A673 (cell line): ENCODE data around the gene ENTPD6. TPM values are rescaled to one million over a fixed set of nuclear protein-coding genes. Genes with fewer than 3 reads are reported as not detected.

Experiments
- BruUV-seq: library from RNA; stranded (reverse); fragments of 400-500 nt; replicated peaks from 2 replicates; lab custom pipeline; 2021; lab: Mats Ljungman, UMichigan
- CTCF ChIA-PET: fragments of 300-600 bp; sonication (Branson Sonifier 250); formaldehyde crosslinking; loops from one replicate; lab custom pipeline; 2022; ENCODE audit warnings: antibody characterized with exemption; lab: Charles Lee
- POLR2A ChIA-PET: fragments of 300-600 bp; sonication (Branson Sonifier 250); formaldehyde crosslinking; loops from one replicate; lab custom pipeline; 2022; ENCODE audit warnings: antibody characterized with exemption; ENCODE audit not compliant: low non-redundant PET; lab: Charles Lee
- DNase-seq: peaks from one replicate; pipeline ENCODE4 v3.0.0-alpha.2; 2015; ENCODE audit warnings: low spot score
- H3K27ac ChIP-seq: fragments of 200-600 bp; sonication (generic); 2 replicates; pipeline ENCODE4 v1.5.1; 2016; ENCODE audit warnings: mixed run types, low read depth, mild to moderate bottlenecking, mixed read lengths, antibody characterized with exemption, low read length; ENCODE audit not compliant: poor library complexity, severe bottlenecking
- H3K27me3 ChIP-seq: fragments of 200-600 bp; sonication (generic); replicated peaks from 2 replicates; pipeline ENCODE4 v1.6.1; 2017; ENCODE audit warnings: mixed run types, low read depth, mild to moderate bottlenecking, mixed read lengths, antibody characterized with exemption, low read length; ENCODE audit not compliant: insufficient read depth, poor library complexity
- H3K36me3 ChIP-seq: fragments of 200-600 bp; sonication (generic); 2 replicates; pipeline ENCODE4 v1.6.1; 2016; ENCODE audit warnings: mixed run types, mild to moderate bottlenecking, mixed read lengths, antibody characterized with exemption, low read length; ENCODE audit not compliant: insufficient read depth, poor library complexity, severe bottlenecking
- H3K4me1 ChIP-seq: fragments of 200-600 bp; sonication (generic); 2 replicates; pipeline ENCODE4 v1.6.1; 2017; ENCODE audit warnings: mixed run types, mild to moderate bottlenecking, mixed read lengths, antibody characterized with exemption, low read length; ENCODE audit not compliant: insufficient read depth, poor library complexity, severe bottlenecking
- H3K4me3 ChIP-seq: fragments of 200-600 bp; sonication (generic); 2 replicates; pipeline ENCODE4 v1.5.1; 2016; ENCODE audit warnings: low read depth, mixed run types, mild to moderate bottlenecking, mixed read lengths, low read length; ENCODE audit not compliant: poor library complexity, severe bottlenecking
- H3K9me3 ChIP-seq: fragments of 200-600 bp; sonication (generic); 2 replicates; pipeline ENCODE4 v1.6.1; 2016; ENCODE audit warnings: mixed run types, low read depth, mild to moderate bottlenecking, mixed read lengths, antibody characterized with exemption, low read length; ENCODE audit not compliant: poor library complexity, severe bottlenecking
- CTCF ChIP-seq: fragments of 300-800, 200-600 bp; sonication (generic); conservative IDR thresholded peaks from 2 replicates; pipeline ENCODE4 v1.5.1; 2017; ENCODE audit warnings: low read depth, mild to moderate bottlenecking, antibody characterized with exemption, low read length, moderate library complexity, mixed read lengths
- EZH2 ChIP-seq: fragments of 200-600 bp; sonication (generic); IDR thresholded peaks from 2 replicates; pipeline ENCODE4 v1.6.1; 2017; ENCODE audit warnings: borderline replicate concordance, low read depth, mild to moderate bottlenecking, mixed read lengths, antibody characterized with exemption, low read length; ENCODE audit not compliant: poor library complexity, severe bottlenecking
- intact Hi-C: fragments of 100-400 bp; cut with micrococcal nuclease; formaldehyde crosslinking; loops from one replicate; pipeline ENCODE4 v1.10.0; 2022; ENCODE audit not compliant: unreplicated experiment
- total RNA-seq: library from RNA; stranded (reverse); gene quantifications from 2 replicates; pipeline ENCODE4 v1.2.3, GENCODE V29; 2021

The ENTPD6 gene
- total RNA-seq, 1 experiment from 2014 or later: 50.2 TPM

DNA sequence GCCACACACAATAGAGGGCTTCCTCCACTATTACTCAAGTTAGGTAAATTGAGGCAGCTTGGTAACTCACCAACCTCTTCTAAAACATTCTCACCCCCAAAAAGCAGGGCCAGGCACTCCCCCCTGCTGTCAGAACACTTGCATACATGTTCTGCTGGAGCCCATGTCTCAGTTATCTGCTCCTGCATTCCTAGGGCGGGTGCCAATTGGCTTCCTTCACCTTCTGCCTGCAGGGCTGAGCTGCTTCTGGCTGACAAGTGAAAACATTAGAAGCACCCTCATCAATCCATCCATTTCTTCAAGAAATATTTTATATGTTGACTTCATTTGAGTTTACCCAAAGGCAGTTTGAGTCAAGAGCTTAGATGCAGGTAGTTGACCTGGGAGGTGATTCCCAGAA, 4.5 kb upstream of the ENTPD6 start:
- BruUV-seq: no TSS peak
- Histone ChIP-seq H3K4me3 (no peak overlapping the region), H3K9me3 (peaks cover 4% of the 10 kb centered on the region), H3K4me1 (no peaks in the 10 kb centered on the region), H3K36me3 (no peaks in the 10 kb centered on the region), H3K27ac (no peak overlapping the region), H3K27me3 (peaks cover 42% of the 10 kb centered on the region)
- no peak for DNase-seq
- ChIA-PET POLR2A (no interaction called here), CTCF (no interaction called here)
- intact Hi-C loops: loop anchor here (10.0 kb wide), 1 partner anchor 204 kb away; the partner anchor contains the start of gene ABHD12
- no peak for TF ChIP-seq EZH2

DNA sequence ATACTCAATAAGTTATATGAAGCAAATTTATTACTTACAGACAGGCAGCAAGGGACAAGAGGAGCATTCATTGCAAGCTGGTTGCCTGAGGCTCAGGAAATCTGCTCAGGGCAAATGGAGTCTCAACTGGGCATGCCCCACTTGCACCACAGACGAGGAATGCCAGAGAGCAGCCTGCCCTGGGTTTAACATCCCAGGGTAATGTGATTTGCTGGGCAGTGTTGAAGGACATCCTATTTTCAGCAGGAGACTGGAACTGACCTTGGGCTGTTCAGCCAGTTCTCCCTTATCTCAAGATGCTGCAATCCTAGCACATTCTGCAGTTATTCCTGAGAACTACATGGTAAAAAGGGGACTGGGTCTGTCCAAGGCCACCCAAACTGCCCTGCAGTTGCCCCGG, 3.8 kb upstream of the ENTPD6 start:
- BruUV-seq: no TSS peak
- CTCF ChIA-PET: no interaction called here

GRCh38 chr20:25193843-25194242, 1.7 kb upstream of the ENTPD6 start:
- TF ChIP-seq CTCF (no peak), EZH2 (no peak)
- intact Hi-C loops: loop anchor here (10.0 kb wide), 1 partner anchor 201 kb away; the partner anchor contains the start of gene ABHD12
- Histone ChIP-seq H3K36me3 (no peaks in the 10 kb centered on the region), H3K27ac (no peak overlapping the region), H3K4me3 (no peak overlapping the region), H3K27me3 (peaks cover 20% of the 10 kb centered on the region), H3K4me1 (no peaks in the 10 kb centered on the region), H3K9me3 (no peaks in the 10 kb centered on the region)
- no TSS peak for BruUV-seq
- ChIA-PET POLR2A (no interaction called here), CTCF (no interaction called here)
- no peak for DNase-seq

More for the DNA sequence above, 3.8 kb upstream of the ENTPD6 start:
- no peaks in the 10 kb centered on the region for H3K36me3 ChIP-seq
- H3K27me3 ChIP-seq: peaks cover 39% of the 10 kb centered on the region
- DNase-seq: no peak
- TF ChIP-seq EZH2: no peak
- TF ChIP-seq CTCF: no peak
- H3K27ac ChIP-seq: no peak overlapping the region
- intact Hi-C loops: loop anchor here (10.0 kb wide), 1 partner anchor 203 kb away; the partner anchor contains the start of gene ABHD12
- no peak overlapping the region for H3K4me3 ChIP-seq
- no peaks in the 10 kb centered on the region for H3K4me1 ChIP-seq
- H3K9me3 ChIP-seq: peaks cover 3% of the 10 kb centered on the region
- POLR2A ChIA-PET: no interaction called here
